Transverse colon (tissue), 3 donors: ENCODE results near the gene AICDA.

ENCODE experiments used
- POLR2A ChIP-seq: fragments of 450-650 bp; IDR thresholded peaks from one replicate; pipeline ENCODE4 v1.6.1; 2016; ENCODE audit warnings: antibody characterized with exemption, mild to moderate bottlenecking, moderate library complexity
- TF ChIP-seq, protein P1 (sequence below), 5 experiments: fragments of 200-600 bp in 3 of 5; fragments of 450-650 bp in 2 of 5; sonication (generic) in 3 of 5; IDR thresholded peaks; 1 replicate in 2 of 5; 2 replicates in 3 of 5; pipeline ENCODE4 v1.5.1; 2016 to 2017; ENCODE audit warnings: antibody characterized with exemption in 5 of 5, inconsistent platforms in 3 of 5, mild to moderate bottlenecking in 2 of 5, moderate library complexity in 1 of 5

DNA sequence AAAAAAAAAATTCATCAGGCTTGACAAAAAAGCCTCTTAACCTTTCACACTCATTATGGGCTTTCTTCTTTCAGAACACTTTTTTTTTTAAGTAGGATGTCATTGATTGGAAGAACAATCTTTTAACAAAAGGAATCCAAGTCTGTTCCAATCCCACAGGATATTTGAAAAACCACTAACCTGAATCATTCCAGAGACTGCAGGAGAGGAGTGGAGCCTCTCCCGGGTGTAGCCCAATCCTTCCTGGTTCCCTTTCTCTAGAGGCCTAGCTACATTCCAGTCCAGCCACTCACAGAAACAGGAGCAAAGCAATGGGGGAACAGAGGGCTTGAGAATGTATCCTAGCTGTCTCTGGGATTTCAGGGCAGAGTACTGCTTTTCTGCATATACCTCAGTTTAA, 45.7 kb upstream of the AICDA start:
- TF ChIP-seq, protein P1, sequence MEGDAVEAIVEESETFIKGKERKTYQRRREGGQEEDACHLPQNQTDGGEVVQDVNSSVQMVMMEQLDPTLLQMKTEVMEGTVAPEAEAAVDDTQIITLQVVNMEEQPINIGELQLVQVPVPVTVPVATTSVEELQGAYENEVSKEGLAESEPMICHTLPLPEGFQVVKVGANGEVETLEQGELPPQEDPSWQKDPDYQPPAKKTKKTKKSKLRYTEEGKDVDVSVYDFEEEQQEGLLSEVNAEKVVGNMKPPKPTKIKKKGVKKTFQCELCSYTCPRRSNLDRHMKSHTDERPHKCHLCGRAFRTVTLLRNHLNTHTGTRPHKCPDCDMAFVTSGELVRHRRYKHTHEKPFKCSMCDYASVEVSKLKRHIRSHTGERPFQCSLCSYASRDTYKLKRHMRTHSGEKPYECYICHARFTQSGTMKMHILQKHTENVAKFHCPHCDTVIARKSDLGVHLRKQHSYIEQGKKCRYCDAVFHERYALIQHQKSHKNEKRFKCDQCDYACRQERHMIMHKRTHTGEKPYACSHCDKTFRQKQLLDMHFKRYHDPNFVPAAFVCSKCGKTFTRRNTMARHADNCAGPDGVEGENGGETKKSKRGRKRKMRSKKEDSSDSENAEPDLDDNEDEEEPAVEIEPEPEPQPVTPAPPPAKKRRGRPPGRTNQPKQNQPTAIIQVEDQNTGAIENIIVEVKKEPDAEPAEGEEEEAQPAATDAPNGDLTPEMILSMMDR (IDR thresholded peaks at IDR 0.05) = no peak
- TF ChIP-seq POLR2A = no peak
